Keratinocyte (primary cell): ENCODE measurements around the gene TOMM22. TPM values are rescaled to one million over a fixed set of nuclear protein-coding genes. Genes with fewer than 3 reads are reported as not detected.

ENCODE experiments used
- DNase-seq: peaks from one replicate; pipeline ENCODE4 v3.0.0-alpha.2; 2011; ENCODE audit warnings: low read depth, missing footprints, low spot score
- FAIRE-seq: peaks from 2 replicates; lab custom pipeline; 2011; peaks lifted over from hg19 to GRCh38; lab: Jason Lieb, UNC
- H2AFZ ChIP-seq: 2 replicates; pipeline ENCODE4 v1.6.0; 2012; ENCODE audit warnings: low read length, control low read depth, inconsistent platforms; ENCODE audit not compliant: control insufficient read depth
- H3K27ac ChIP-seq: 2 replicates; pipeline ENCODE4 v1.5.1; 2011; ENCODE audit warnings: low read length; ENCODE audit not compliant: control insufficient read depth, insufficient read depth
- H3K27me3 ChIP-seq: 3 replicates; pipeline ENCODE4 v1.6.0; 2011; ENCODE audit warnings: low read length; ENCODE audit not compliant: control insufficient read depth, insufficient read depth; ENCODE audit errors: extremely low read depth
- H3K36me3 ChIP-seq, 2 experiments: 2 replicates in 1 of 2; 3 replicates in 1 of 2; pipeline ENCODE4 v1.5.1; 2011; ENCODE audit warnings: low read length in 2 of 2, mild to moderate bottlenecking in 1 of 2; ENCODE audit not compliant: control insufficient read depth in 2 of 2, insufficient read depth in 2 of 2; ENCODE audit errors: extremely low read depth in 1 of 2
- H3K4me1 ChIP-seq: 3 replicates; pipeline ENCODE4 v1.5.1; 2011; ENCODE audit warnings: low read length; ENCODE audit not compliant: control insufficient read depth, insufficient read depth; ENCODE audit errors: extremely low read depth
- H3K4me2 ChIP-seq: 3 replicates; pipeline ENCODE4 v1.6.0; 2011; ENCODE audit warnings: low read depth, low read length; ENCODE audit not compliant: control insufficient read depth, insufficient read depth; ENCODE audit errors: extremely low read depth
- H3K4me3 ChIP-seq, 3 experiments: fragments of 200-600 bp in 1 of 3; sonication (generic) in 1 of 3; 2 replicates in 2 of 3; 3 replicates in 1 of 3; pipeline ENCODE4 v1.5.1; 2011 to 2016; ENCODE audit warnings: low read length in 3 of 3, mild to moderate bottlenecking in 3 of 3, control low read depth in 2 of 3, inconsistent platforms in 1 of 3, low read depth in 1 of 3, mixed read lengths in 1 of 3, mixed run types in 1 of 3, moderate library complexity in 1 of 3; ENCODE audit not compliant: control insufficient read depth in 2 of 3, insufficient read depth in 2 of 3; ENCODE audit errors: extremely low read depth in 1 of 3
- H3K79me2 ChIP-seq: 2 replicates; pipeline ENCODE4 v1.6.0; 2012; ENCODE audit warnings: low read length; ENCODE audit not compliant: control insufficient read depth, insufficient read depth
- H3K9ac ChIP-seq: 3 replicates; pipeline ENCODE4 v1.6.0; 2011; ENCODE audit warnings: low read length; ENCODE audit not compliant: control insufficient read depth, insufficient read depth; ENCODE audit errors: extremely low read depth
- H3K9me1 ChIP-seq: 3 replicates; pipeline ENCODE4 v1.6.0; 2011; ENCODE audit warnings: low read length; ENCODE audit not compliant: control insufficient read depth, insufficient read depth; ENCODE audit errors: extremely low read depth
- H3K9me3 ChIP-seq: 2 replicates; pipeline ENCODE4 v1.5.1; 2012; ENCODE audit warnings: low read depth, low read length; ENCODE audit not compliant: control insufficient read depth
- H4K20me1 ChIP-seq: 3 replicates; pipeline ENCODE4 v1.6.0; 2011; ENCODE audit warnings: low read length; ENCODE audit not compliant: control insufficient read depth, insufficient read depth; ENCODE audit errors: extremely low read depth
- EZH2 ChIP-seq: IDR thresholded peaks from one replicate; pipeline ENCODE4 v1.6.1; 2012; ENCODE audit warnings: inconsistent platforms, mild to moderate bottlenecking, low read length, moderate library complexity
- dilution Hi-C: fragments of 300-500 bp; cut with MboI; formaldehyde crosslinking; loops from one replicate; pipeline ENCODE4 v1.7.0; 2020; ENCODE audit warnings: low sequenced_read_pairs; ENCODE audit not compliant: extremely low pct_ligation_motif_present
- polyA plus RNA-seq, 5 experiments: library from polyadenylated mRNA; depleted of rRNA in 3 of 5; stranded (reverse) in 3 of 5; stranded (forward) in 1 of 5; unstranded in 1 of 5; fragments of >200 nt; gene quantifications; 1 replicate in 1 of 5; 2 replicates in 3 of 5; 3 replicates in 1 of 5; pipeline versions ENCODE4 v1.2.1 to v1.2.3, GENCODE V29; 2011 to 2012; ENCODE audit warnings: missing spikeins in 2 of 5, low read depth in 1 of 5, low replicate concordance in 1 of 5
- TF ChIP-seq, protein P1 (sequence below), 3 experiments: IDR thresholded peaks in 1 of 3; conservative IDR thresholded peaks in 1 of 3; optimal IDR thresholded peaks in 1 of 3; 2 replicates in 2 of 3; 3 replicates in 1 of 3; pipeline versions ENCODE3 to v1.5.1; 2011; ENCODE audit warnings: low read length in 3 of 3, mild to moderate bottlenecking in 3 of 3, moderate library complexity in 2 of 3, control low read depth in 1 of 3, inconsistent platforms in 1 of 3; ENCODE audit not compliant: insufficient read depth in 2 of 3; ENCODE audit errors: extremely low read depth in 1 of 3

The TOMM22 gene
- polyA plus RNA-seq, 1 donor (not counting 4 experiments of a cell fraction or from before 2014, with no cell fraction given), result 81.8 TPM

GRCh38 chr22:38731703-38732161, 50.0 kb downstream of the TOMM22 start:
- Histone ChIP-seq H3K27ac (no peak overlapping the region), H2AFZ (no peak overlapping the region), H3K27me3 (no peaks in the 10 kb centered on the region), H3K9me1 (no peaks in the 10 kb centered on the region), H3K4me1 (peaks cover 9% of the 10 kb centered on the region), H3K4me2 (no peak overlapping the region), H4K20me1 (peaks cover 2% of the 10 kb centered on the region), H3K4me3 (no peak overlapping the region), H3K9me3 (no peaks in the 10 kb centered on the region), H3K79me2 (no peaks in the 10 kb centered on the region), H3K9ac (no peak overlapping the region), H3K36me3 (peaks cover 46 to 48% of the 10 kb centered on the region in 2 experiments)
- dilution Hi-C loops, result no loop called here
- DNase-seq (no peak), FAIRE-seq (no peak)
- TF ChIP-seq EZH2, result no peak
- TF ChIP-seq, protein P1, sequence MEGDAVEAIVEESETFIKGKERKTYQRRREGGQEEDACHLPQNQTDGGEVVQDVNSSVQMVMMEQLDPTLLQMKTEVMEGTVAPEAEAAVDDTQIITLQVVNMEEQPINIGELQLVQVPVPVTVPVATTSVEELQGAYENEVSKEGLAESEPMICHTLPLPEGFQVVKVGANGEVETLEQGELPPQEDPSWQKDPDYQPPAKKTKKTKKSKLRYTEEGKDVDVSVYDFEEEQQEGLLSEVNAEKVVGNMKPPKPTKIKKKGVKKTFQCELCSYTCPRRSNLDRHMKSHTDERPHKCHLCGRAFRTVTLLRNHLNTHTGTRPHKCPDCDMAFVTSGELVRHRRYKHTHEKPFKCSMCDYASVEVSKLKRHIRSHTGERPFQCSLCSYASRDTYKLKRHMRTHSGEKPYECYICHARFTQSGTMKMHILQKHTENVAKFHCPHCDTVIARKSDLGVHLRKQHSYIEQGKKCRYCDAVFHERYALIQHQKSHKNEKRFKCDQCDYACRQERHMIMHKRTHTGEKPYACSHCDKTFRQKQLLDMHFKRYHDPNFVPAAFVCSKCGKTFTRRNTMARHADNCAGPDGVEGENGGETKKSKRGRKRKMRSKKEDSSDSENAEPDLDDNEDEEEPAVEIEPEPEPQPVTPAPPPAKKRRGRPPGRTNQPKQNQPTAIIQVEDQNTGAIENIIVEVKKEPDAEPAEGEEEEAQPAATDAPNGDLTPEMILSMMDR (optimal IDR thresholded peaks at IDR 0.05 in 1 of 3, IDR thresholded peaks at IDR 0.05 in 1 of 3, conservative IDR thresholded peaks at IDR 0.05 in 1 of 3; ENCODE audit: extremely low read depth in 1 of 3, insufficient read depth in 2 of 3, low read length in 3 of 3), result no peak

DNA sequence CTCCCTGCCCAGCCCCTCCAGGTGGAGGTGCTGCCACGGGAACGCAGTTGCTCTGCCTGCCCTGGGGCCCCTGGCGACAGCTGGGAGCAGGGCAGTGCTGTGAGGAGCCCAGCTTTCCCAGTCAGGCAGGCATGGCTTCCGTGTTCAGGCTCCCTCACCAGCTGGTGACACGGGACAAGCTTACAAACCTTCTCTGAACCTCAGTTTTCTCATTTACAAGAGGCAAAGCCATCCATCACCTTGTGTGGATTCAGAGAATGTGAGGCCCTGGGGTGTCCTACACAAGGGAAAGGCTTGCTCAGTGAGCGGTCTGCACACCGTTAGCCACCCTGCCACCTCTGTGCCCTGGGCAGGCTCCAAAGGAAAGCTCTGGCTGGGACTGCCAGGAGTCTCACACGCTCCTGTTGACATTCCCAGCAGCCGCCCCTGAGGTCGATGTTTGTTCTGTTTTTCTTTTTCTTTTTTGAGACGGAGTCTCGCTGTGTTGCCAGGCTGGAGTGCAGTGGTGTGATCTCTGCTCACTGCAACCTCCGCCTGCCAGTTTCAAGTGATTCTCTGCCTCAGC, 50.6 kb downstream of the TOMM22 start:
- Histone ChIP-seq H3K79me2 (no peaks in the 10 kb centered on the region), H3K9ac (no peak overlapping the region), H3K4me1 (peaks cover 14% of the 10 kb centered on the region), H3K9me1 (no peaks in the 10 kb centered on the region), H3K27ac (no peak overlapping the region), H3K27me3 (no peaks in the 10 kb centered on the region), H3K9me3 (no peaks in the 10 kb centered on the region), H2AFZ (no peak overlapping the region), H3K36me3 (peaks cover 43 to 47% of the 10 kb centered on the region in 2 experiments), H3K4me3 (no peak overlapping the region), H3K4me2 (no peak overlapping the region), H4K20me1 (peaks cover 2% of the 10 kb centered on the region)
- dilution Hi-C loops, result no loop called here
- DNase-seq, result no peak
- no peak for FAIRE-seq
- TF ChIP-seq, protein P1 (optimal IDR thresholded peaks at IDR 0.05 in 1 of 3, IDR thresholded peaks at IDR 0.05 in 1 of 3, conservative IDR thresholded peaks at IDR 0.05 in 1 of 3; ENCODE audit: extremely low read depth in 1 of 3, insufficient read depth in 2 of 3, low read length in 3 of 3), result no peak
- TF ChIP-seq EZH2, result no peak
